Measurements from ENCODE around the gene RNF152.

The RNF152 gene

GRCh38 chr18:61889541-61889940 lies 3.3 kb downstream of the RNF152 start:
- DNase-seq (ENCODE audit: low read depth) = no peak
- no peak for TF ChIP-seq CTCF (conservative IDR thresholded peaks at IDR 0.05; ENCODE audit: low read depth, low read length)
- H3K4me3 ChIP-seq (ENCODE audit: low read length) = no peak overlapping the region

- no peak overlapping the region for H3K4me3 ChIP-seq (ENCODE audit: low read length)
- DNase-seq (ENCODE audit: low read depth) = no peak
- TF ChIP-seq CTCF (conservative IDR thresholded peaks at IDR 0.05; ENCODE audit: low read depth, low read length) = no peak
Observed at GRCh38 chr18:61888622-61889021, 4.2 kb downstream of the RNF152 start.

- H3K4me3 ChIP-seq (ENCODE audit: low read length) = no peak overlapping the region
- TF ChIP-seq CTCF (conservative IDR thresholded peaks at IDR 0.05; ENCODE audit: low read depth, low read length) = no peak
- no peak for DNase-seq (ENCODE audit: low read depth)
Observed at GRCh38 chr18:61887838-61888237, 5.0 kb downstream of the RNF152 start.

GRCh38 chr18:61883547-61883946 lies 9.3 kb downstream of the RNF152 start:
- no peak for DNase-seq (ENCODE audit: low read depth)
- TF ChIP-seq CTCF (conservative IDR thresholded peaks at IDR 0.05; ENCODE audit: low read depth, low read length) = no peak
- H3K4me3 ChIP-seq (ENCODE audit: low read length) = no peak overlapping the region

GRCh38 chr18:61882296-61883004 lies 10.4 kb downstream of the RNF152 start:
- no peak for TF ChIP-seq CTCF (conservative IDR thresholded peaks at IDR 0.05; ENCODE audit: low read depth, low read length)
- DNase-seq (ENCODE audit: low read depth) = no peak
- H3K4me3 ChIP-seq (ENCODE audit: low read length) = no peak overlapping the region

- no peak for TF ChIP-seq CTCF (conservative IDR thresholded peaks at IDR 0.05; ENCODE audit: low read depth, low read length)
- no peak for DNase-seq (ENCODE audit: low read depth)
Observed at GRCh38 chr18:61876899-61877298, 15.9 kb downstream of the RNF152 start.

GRCh38 chr18:61870151-61870550 lies 22.7 kb downstream of the RNF152 start:
- no peak for DNase-seq (ENCODE audit: low read depth)
- H3K4me3 ChIP-seq (ENCODE audit: low read length) = no peak overlapping the region

More at GRCh38 chr18:61876899-61877298, 15.9 kb downstream of the RNF152 start:
- H3K4me3 ChIP-seq (ENCODE audit: low read length) = no peak overlapping the region

More at GRCh38 chr18:61870151-61870550, 22.7 kb downstream of the RNF152 start:
- TF ChIP-seq CTCF (conservative IDR thresholded peaks at IDR 0.05; ENCODE audit: low read depth, low read length) = no peak
